ENCODE data around the gene TTC16. TPM values are rescaled to one million over a fixed set of nuclear protein-coding genes. Genes with fewer than 3 reads are reported as not detected.

Gene TTC16
- total and polyA plus RNA-seq, 2 donors (not counting 3 experiments of a cell fraction or from before 2014, with no cell fraction given) = not detected

GRCh38 chr9:127721391-127721821 lies 5.5 kb downstream of the TTC16 start:
- FAIRE-seq (no peak), DNase-seq (ENCODE audit: low read depth, low spot score) (no peak)
- no peaks in the 10 kb centered on the region for H3K4me1 ChIP-seq (ENCODE audit: control insufficient read depth, extremely low read depth, insufficient read depth, low read length)
- POLR2A ChIA-PET = no interaction called here
- no peak overlapping the region for H3K9ac ChIP-seq (replicated peaks; ENCODE audit: extremely low read depth, insufficient read depth, low read length)
- no peak overlapping the region for H2AFZ ChIP-seq (ENCODE audit: low read depth, low read length)
- no peaks in the 10 kb centered on the region for H3K79me2 ChIP-seq (ENCODE audit: control insufficient read depth, insufficient read depth, low read length)
- no peak overlapping the region for H3K27ac ChIP-seq (ENCODE audit: insufficient read depth, low read depth, low read length)
- H3K4me2 ChIP-seq (ENCODE audit: insufficient read depth, low read length) = no peak overlapping the region
- no peak for TF ChIP-seq EZH2 (IDR thresholded peaks at IDR 0.05; ENCODE audit: borderline replicate concordance, low read depth, low read length, severe bottlenecking)
- H4K20me1 ChIP-seq (replicated peaks; ENCODE audit: control insufficient read depth, extremely low read depth, insufficient read depth, low read length) = no peaks in the 10 kb centered on the region
- H3K27me3 ChIP-seq (ENCODE audit: control insufficient read depth in 2 of 2, insufficient read depth in 2 of 2, low read length in 2 of 2) = no peaks in the 10 kb centered on the region
- H3K36me3 ChIP-seq (ENCODE audit: control insufficient read depth in 2 of 2, extremely low read depth in 1 of 2, insufficient read depth in 2 of 2, low read length in 2 of 2) = no peaks in the 10 kb centered on the region
- intact Hi-C loops (cut with micrococcal nuclease) (no loop called here), dilution Hi-C loops (cut with MboI; ENCODE audit: extremely low pct_ligation_motif_present, low sequenced_read_pairs) (no loop called here)
- CTCF ChIA-PET = interaction anchor here (1.4 kb wide), 1 partner anchor 13 kb away, joined by 5 read pairs; the partner anchor contains the start of gene TOR2A
- no peak overlapping the region for H3K4me3 ChIP-seq (replicated peaks in 1 of 3; ENCODE audit: insufficient read depth in 1 of 3, low read depth in 1 of 3, low read length in 3 of 3)
- BruUV-seq (replicated peaks) = no TSS peak
- no peaks in the 10 kb centered on the region for H3K9me3 ChIP-seq (replicated peaks; ENCODE audit: control insufficient read depth, insufficient read depth, low read length)
- H3K9me1 ChIP-seq (replicated peaks; ENCODE audit: control insufficient read depth, extremely low read depth, insufficient read depth, low read length) = no peaks in the 10 kb centered on the region

- FAIRE-seq (no peak), DNase-seq (ENCODE audit: low read depth, low spot score) (no peak)
- Histone ChIP-seq H3K27me3 (ENCODE audit: control insufficient read depth in 2 of 2, insufficient read depth in 2 of 2, low read length in 2 of 2) (no peaks in the 10 kb centered on the region), H3K9ac (replicated peaks; ENCODE audit: extremely low read depth, insufficient read depth, low read length) (no peak overlapping the region), H3K36me3 (ENCODE audit: control insufficient read depth in 2 of 2, extremely low read depth in 1 of 2, insufficient read depth in 2 of 2, low read length in 2 of 2) (no peaks in the 10 kb centered on the region), H3K9me3 (replicated peaks; ENCODE audit: control insufficient read depth, insufficient read depth, low read length) (no peaks in the 10 kb centered on the region), H3K27ac (ENCODE audit: insufficient read depth, low read depth, low read length) (no peak overlapping the region), H3K4me1 (ENCODE audit: control insufficient read depth, extremely low read depth, insufficient read depth, low read length) (no peaks in the 10 kb centered on the region), H3K79me2 (ENCODE audit: control insufficient read depth, insufficient read depth, low read length) (no peaks in the 10 kb centered on the region), H3K4me3 (replicated peaks in 1 of 3; ENCODE audit: insufficient read depth in 1 of 3, low read depth in 1 of 3, low read length in 3 of 3) (no peak overlapping the region), H4K20me1 (replicated peaks; ENCODE audit: control insufficient read depth, extremely low read depth, insufficient read depth, low read length) (no peaks in the 10 kb centered on the region), H2AFZ (ENCODE audit: low read depth, low read length) (no peak overlapping the region), H3K9me1 (replicated peaks; ENCODE audit: control insufficient read depth, extremely low read depth, insufficient read depth, low read length) (no peaks in the 10 kb centered on the region), H3K4me2 (ENCODE audit: insufficient read depth, low read length) (no peak overlapping the region)
- no TSS peak for BruUV-seq (replicated peaks)
- dilution Hi-C loops (cut with MboI; ENCODE audit: extremely low pct_ligation_motif_present, low sequenced_read_pairs) = no loop called here
- no peak for TF ChIP-seq FOS (IDR thresholded peaks at IDR 0.05; ENCODE audit: borderline replicate concordance, insufficient read depth, low read length)
- no peak for TF ChIP-seq MAX (IDR thresholded peaks at IDR 0.05; ENCODE audit: insufficient read depth, insufficient read length)
- no peak for TF ChIP-seq JUN (IDR thresholded peaks at IDR 0.05; ENCODE audit: borderline replicate concordance, insufficient read depth, insufficient read length, low read depth)
- no peak for TF ChIP-seq CTCF (IDR thresholded peaks at IDR 0.05; ENCODE audit: extremely low read depth in 1 of 2, insufficient read depth in 1 of 2, low read depth in 1 of 2, low read length in 2 of 2)
- no peak for TF ChIP-seq MYC (IDR thresholded peaks at IDR 0.05; ENCODE audit: low read depth, low read length)
- no peak for TF ChIP-seq GATA2 (IDR thresholded peaks at IDR 0.05; ENCODE audit: insufficient read depth, insufficient read length, low read depth, low read length)
- no peak for TF ChIP-seq POLR2A (IDR thresholded peaks at IDR 0.05; ENCODE audit: low read depth, low read length)
- no peak for TF ChIP-seq EZH2 (IDR thresholded peaks at IDR 0.05; ENCODE audit: borderline replicate concordance, low read depth, low read length, severe bottlenecking)
- no peak for TF ChIP-seq POLR2AphosphoS5 (IDR thresholded peaks at IDR 0.05; ENCODE audit: insufficient read depth, low read depth, low read length)
- ChIA-PET CTCF (interaction anchor here (1.4 kb wide), 1 partner anchor 13 kb away, joined by 5 read pairs; the partner anchor contains the start of gene TOR2A), POLR2A (no interaction called here)
- intact Hi-C loops (cut with micrococcal nuclease) = no loop called here
These were observed 6.3 kb downstream of the TTC16 start for GRCh38 chr9:127722055-127722745.
